HCT116 (cell line): ENCODE measurements around the gene S100A10. TPM values are rescaled to one million over a fixed set of nuclear protein-coding genes. Genes with fewer than 3 reads are reported as not detected.

Experiments used
- ATAC-seq: fragments of 200-7000 bp; cut with Tn5 transposase; 2 replicates; pipeline ENCODE4 v1.9.1; 2020; ENCODE audit warnings: mild to moderate bottlenecking, moderate library complexity
- BruUV-seq: library from RNA; stranded (reverse); fragments of 400-500 nt; replicated peaks from 2 replicates; lab custom pipeline; 2021; lab: Mats Ljungman, UMichigan
- CTCF ChIA-PET: fragments of 300-600 bp; sonication (Branson Sonifier 250); formaldehyde crosslinking; loops from one replicate; lab custom pipeline; 2021; ENCODE audit warnings: antibody characterized with exemption; lab: Charles Lee
- POLR2A ChIA-PET: fragments of 300-600, 350-600 bp; sonication (Branson Sonifier 250); formaldehyde crosslinking; loops from one replicate; lab custom pipeline; 2021; ENCODE audit warnings: antibody characterized with exemption; lab: Charles Lee
- RAD21 ChIA-PET, 2 experiments: fragments of 300-600 bp; sonication (Branson Sonifier 250); formaldehyde crosslinking; loops; one replicate each; lab custom pipeline; 2023; ENCODE audit warnings: low total read pairs in 2 of 2; ENCODE audit not compliant: uncharacterized antibody in 2 of 2, unreplicated experiment in 2 of 2, low non-redundant PET in 1 of 2; lab: Charles Lee
- DNase-seq: peaks from one replicate; pipeline ENCODE4 v3.0.0-alpha.2; 2010; ENCODE audit warnings: low read depth, low spot score
- H2AFZ ChIP-seq: fragments of 200-600 bp; shearing (Covaris generic), sonication (generic); 2 replicates; pipeline ENCODE4 v1.6.1; 2017; ENCODE audit warnings: low read depth, mixed run types, mixed read lengths, antibody characterized with exemption, low read length; ENCODE audit not compliant: poor library complexity, severe bottlenecking
- H3K27ac ChIP-seq: 2 replicates; pipeline ENCODE4 v1.5.1; 2012; ENCODE audit warnings: low read depth, low read length
- H3K27me3 ChIP-seq: fragments of 200-600 bp; sonication (generic); 2 replicates; pipeline ENCODE4 v1.6.1; 2016; ENCODE audit warnings: mixed run types, low read length, mixed read lengths; ENCODE audit not compliant: insufficient read depth
- H3K36me3 ChIP-seq, 2 experiments: fragments of 200-500 bp in 1 of 2; fragments of 200-600 bp in 1 of 2; sonication (Bioruptor generic) in 1 of 2; sonication (generic) in 1 of 2; 2 replicates each; pipeline versions ENCODE4 v1.5.1 to v1.6.1; 2014 to 2016; ENCODE audit warnings: low read length in 2 of 2, inconsistent platforms in 1 of 2, mixed read lengths in 1 of 2, mixed run types in 1 of 2; ENCODE audit not compliant: insufficient read depth in 2 of 2, control insufficient read depth in 1 of 2
- H3K4me1 ChIP-seq, 2 experiments: fragments of 200-600 bp in 1 of 2; sonication (generic) in 1 of 2; 2 replicates each; pipeline versions ENCODE4 v1.5.1 to v1.6.1; 2012 to 2017; ENCODE audit warnings: low read length in 2 of 2, inconsistent platforms in 1 of 2, mild to moderate bottlenecking in 1 of 2, mixed read lengths in 1 of 2, mixed run types in 1 of 2, moderate library complexity in 1 of 2; ENCODE audit not compliant: insufficient read depth in 2 of 2, control insufficient read depth in 1 of 2
- H3K4me2 ChIP-seq: fragments of 200-600 bp; sonication (generic); 2 replicates; pipeline ENCODE4 v1.6.1; 2017; ENCODE audit warnings: mixed run types, low read length, mixed read lengths
- H3K4me3 ChIP-seq, 2 experiments: fragments of 200-600 bp in 1 of 2; sonication (generic) in 1 of 2; replicated peaks in 1 of 2; 2 replicates each; pipeline ENCODE4 v1.5.1; 2011 to 2016; ENCODE audit warnings: low read length in 2 of 2, control low read depth in 1 of 2, low read depth in 1 of 2, mild to moderate bottlenecking in 1 of 2, mixed read lengths in 1 of 2, mixed run types in 1 of 2
- H3K79me2 ChIP-seq: fragments of 200-600 bp; sonication (generic); 2 replicates; pipeline ENCODE4 v1.6.1; 2017; ENCODE audit warnings: mild to moderate bottlenecking, mixed run types, low read length, moderate library complexity, mixed read lengths; ENCODE audit not compliant: insufficient read depth
- H3K9ac ChIP-seq: fragments of 200-600 bp; sonication (generic); 2 replicates; pipeline ENCODE4 v1.6.1; 2016; ENCODE audit warnings: low read length, mixed read lengths
- H3K9me2 ChIP-seq: fragments of 200-600 bp; sonication (generic), shearing (Covaris generic); 2 replicates; pipeline ENCODE4 v1.6.1; 2017; ENCODE audit warnings: mixed run types, mild to moderate bottlenecking, moderate library complexity; ENCODE audit not compliant: insufficient read depth
- H3K9me3 ChIP-seq, 2 experiments: fragments of 200-500 bp in 1 of 2; fragments of 200-600 bp in 1 of 2; sonication (Bioruptor generic) in 1 of 2; sonication (generic) in 1 of 2; 2 replicates each; pipeline ENCODE4 v1.6.1; 2014 to 2017; ENCODE audit warnings: low read length in 2 of 2, mixed read lengths in 2 of 2, inconsistent platforms in 1 of 2, low read depth in 1 of 2, mild to moderate bottlenecking in 1 of 2, mixed run types in 1 of 2, moderate library complexity in 1 of 2; ENCODE audit not compliant: control insufficient read depth in 1 of 2, insufficient read depth in 1 of 2
- H4K20me1 ChIP-seq: fragments of 200-600 bp; sonication (generic), shearing (Covaris generic); 2 replicates; pipeline ENCODE4 v1.6.1; 2017; ENCODE audit warnings: mixed run types, mild to moderate bottlenecking, moderate library complexity; ENCODE audit not compliant: insufficient read depth
- EGR1 ChIP-seq: IDR thresholded peaks from 2 replicates; pipeline ENCODE4 v1.6.1; 2012; ENCODE audit warnings: low read depth
- ELF1 ChIP-seq: IDR thresholded peaks from 2 replicates; pipeline ENCODE4 v1.6.1; 2012; ENCODE audit warnings: low read depth, borderline replicate concordance
- EZH2phosphoT487 ChIP-seq: fragments of 200-600 bp; IDR thresholded peaks from 2 replicates; pipeline ENCODE4 v1.6.1; 2018; ENCODE audit warnings: antibody characterized with exemption, borderline replicate concordance
- FOSL1 ChIP-seq: IDR thresholded peaks from 2 replicates; pipeline ENCODE4 v1.6.1; 2012; ENCODE audit warnings: low read depth
- JUND ChIP-seq: IDR thresholded peaks from 2 replicates; pipeline ENCODE4 v1.6.1; 2012
- POLR2A ChIP-seq: IDR thresholded peaks from 2 replicates; pipeline ENCODE4 v1.7.0; 2011; ENCODE audit warnings: borderline replicate concordance; ENCODE audit not compliant: insufficient read depth, insufficient read length; ENCODE audit errors: extremely low read depth
- RAD21 ChIP-seq: IDR thresholded peaks from 2 replicates; pipeline ENCODE4 v1.6.1; 2012; ENCODE audit warnings: low read depth, mild to moderate bottlenecking
- SIN3A ChIP-seq: IDR thresholded peaks from 2 replicates; pipeline ENCODE4 v1.6.1; 2012; ENCODE audit warnings: low read depth
- SRF ChIP-seq: IDR thresholded peaks from 2 replicates; pipeline ENCODE4 v1.6.1; 2012; ENCODE audit warnings: low read depth
- TCF7L2 ChIP-seq: IDR thresholded peaks from 2 replicates; pipeline ENCODE4 v1.7.0; 2011; ENCODE audit warnings: borderline replicate concordance, inconsistent platforms; ENCODE audit not compliant: insufficient read depth, insufficient read length; ENCODE audit errors: extremely low read depth
- ZFX ChIP-seq: fragments of 450-650 bp; IDR thresholded peaks from 2 replicates; pipeline ENCODE4 v1.6.1; 2017
- ZNF274 ChIP-seq: fragments of 200-500 bp; sonication (Bioruptor generic); IDR thresholded peaks from 2 replicates; pipeline ENCODE4 v1.6.1; 2014; ENCODE audit warnings: mild to moderate bottlenecking, low read depth, low read length, inconsistent platforms
- intact Hi-C: fragments of 100-400 bp; cut with micrococcal nuclease; formaldehyde crosslinking; loops from 2 replicates; pipeline ENCODE4 v1.10.0; 2022
- total RNA-seq: library from RNA; stranded (reverse); gene quantifications from one replicate; pipeline ENCODE4 v1.2.1, GENCODE V29; 2021; ENCODE audit not compliant: unreplicated experiment
- TF ChIP-seq, protein P1 (sequence below): IDR thresholded peaks from 2 replicates; pipeline ENCODE4 v1.6.1; 2012
- TF ChIP-seq, protein P2 (sequence below), 3 experiments: fragments of 200-600 bp in 1 of 3; sonication (generic) in 1 of 3; IDR thresholded peaks in 2 of 3; conservative IDR thresholded peaks in 1 of 3; 2 replicates each; pipeline ENCODE4 v1.5.1; 2012 to 2017; ENCODE audit warnings: low read depth in 2 of 3, low read length in 2 of 3, antibody characterized with exemption in 1 of 3, borderline replicate concordance in 1 of 3, control low read depth in 1 of 3, mild to moderate bottlenecking in 1 of 3, mixed read lengths in 1 of 3, mixed run types in 1 of 3, moderate library complexity in 1 of 3; ENCODE audit not compliant: insufficient read depth in 1 of 3
- TF ChIP-seq, protein P3 (sequence below): IDR thresholded peaks from 2 replicates; pipeline ENCODE4 v1.6.1; 2011; ENCODE audit warnings: mild to moderate bottlenecking, low read length, moderate library complexity; ENCODE audit not compliant: insufficient replicate concordance; ENCODE audit errors: extremely low read depth

Gene S100A10
- total RNA-seq, 1 experiment from 2014 or later = 340 TPM

DNA sequence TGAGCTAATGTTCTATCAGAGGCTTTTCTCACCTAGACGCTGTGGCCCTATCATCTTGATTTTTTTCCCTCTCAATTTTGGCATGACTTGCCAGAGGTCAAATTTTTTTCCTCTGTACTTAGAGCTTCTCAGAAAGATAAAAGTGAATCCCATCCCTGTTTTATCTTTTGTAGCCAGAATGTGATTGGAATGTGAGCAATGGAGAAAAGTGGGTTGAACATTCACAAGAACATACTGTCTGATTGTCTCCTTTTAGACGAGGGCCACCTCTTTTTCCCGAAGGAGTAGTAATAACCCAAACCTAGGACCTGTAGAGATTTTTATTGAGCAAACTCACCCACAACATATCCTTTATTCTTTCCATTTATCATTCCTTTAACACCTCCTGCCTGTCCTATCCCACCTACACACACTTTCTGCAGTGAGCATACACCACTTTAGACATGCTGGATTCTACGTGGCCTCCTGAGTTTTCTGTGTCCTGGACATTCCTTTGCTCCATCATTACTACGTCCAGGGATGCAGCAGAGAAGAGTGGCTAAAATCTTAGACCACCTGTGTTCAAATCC lies 15.9 kb downstream of the S100A10 start:
- Histone ChIP-seq H4K20me1 (no peaks in the 10 kb centered on the region), H3K9ac (no peak overlapping the region), H3K4me1 (peaks cover 50 to 81% of the 10 kb centered on the region in 2 experiments), H3K36me3 (peaks cover 3 to 18% of the 10 kb centered on the region in 2 experiments; a peak in 3 of 4 replicates), H3K27ac (no peak overlapping the region), H3K27me3 (no peaks in the 10 kb centered on the region), H3K4me2 (peak overlapping the region; percentile 51), H3K9me3 (no peaks in the 10 kb centered on the region), H3K79me2 (no peaks in the 10 kb centered on the region), H3K4me3 (no peak overlapping the region), H3K9me2 (no peaks in the 10 kb centered on the region), H2AFZ (no peak overlapping the region)
- ATAC-seq (no peak), DNase-seq (no peak)
- ChIA-PET POLR2A (interaction anchor here (0.9 to 1.9 kb wide), 3 partner anchors 10 to 15 kb away, joined by 3 to 7 read pairs (median 4); no protein-coding TSS in a partner anchor), RAD21 (no interaction called here), CTCF (interaction anchor here (2.9 to 3.6 kb wide), 2 partner anchors 10 to 24 kb away, joined by 19 to 22 read pairs; no protein-coding TSS in a partner anchor)
- no TSS peak for BruUV-seq
- intact Hi-C loops = loop anchor here (1.0 kb wide), 1 partner anchor 9 kb away; no protein-coding TSS in a partner anchor
- TF ChIP-seq ELF1 = no peak
- no peak for TF ChIP-seq EGR1
- no peak for TF ChIP-seq JUND
- no peak for TF ChIP-seq ZNF274

DNA sequence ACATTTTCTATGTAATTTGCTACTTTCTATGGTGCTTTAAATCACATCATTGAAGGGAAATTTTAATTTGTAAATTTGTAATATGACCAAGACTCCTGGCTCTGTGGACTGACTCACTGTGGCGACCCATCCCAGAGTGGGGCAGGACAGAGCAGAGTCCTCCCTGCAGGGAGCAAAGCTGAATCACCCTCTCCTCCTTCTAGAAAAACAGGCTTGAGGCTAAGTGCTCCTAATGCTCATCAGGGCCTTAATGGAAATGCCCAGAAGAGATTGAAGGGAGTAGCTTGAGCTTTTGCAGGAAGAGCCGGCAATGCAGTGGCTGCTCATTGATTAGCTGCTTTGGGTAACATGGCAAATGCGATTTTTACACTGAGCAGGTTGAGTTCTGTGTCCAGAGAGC lies 16.8 kb downstream of the S100A10 start:
- ChIA-PET RAD21 (interaction anchor here in 1 of 2 experiments (0.5 to 1.3 kb wide), 2 partner anchors 9 to 184 kb away, joined by 4 to 6 read pairs; no protein-coding TSS in a partner anchor), POLR2A (interaction anchor here (1.4 to 1.9 kb wide), 2 partner anchors 11 to 16 kb away, joined by 3 to 7 read pairs; no protein-coding TSS in a partner anchor), CTCF (interaction anchor here (0.8 to 3.6 kb wide), 5 partner anchors 8 to 58 kb away, joined by 3 to 22 read pairs (median 3); no protein-coding TSS in a partner anchor)
- Histone ChIP-seq H3K27me3 (no peaks in the 10 kb centered on the region), H3K4me3 (no peak overlapping the region), H3K79me2 (no peaks in the 10 kb centered on the region), H3K4me2 (peak overlapping the region; percentile 51), H3K9me3 (no peaks in the 10 kb centered on the region), H3K9me2 (no peaks in the 10 kb centered on the region), H3K36me3 (peaks cover 0 to 11% of the 10 kb centered on the region in 2 experiments; a peak in 2 of 4 replicates), H3K27ac (peak overlapping the region; percentile 32; the same call in 1 of the 2 replicates), H4K20me1 (no peaks in the 10 kb centered on the region), H3K9ac (0 out of 2 replicates have a peak overlapping the region, but pooled peaks have one; percentile 11), H3K4me1 (peaks cover 59 to 84% of the 10 kb centered on the region in 2 experiments), H2AFZ (no peak overlapping the region)
- peak; percentile 78 for ATAC-seq
- DNase-seq = no peak
- intact Hi-C loops = loop anchor here (1.0 kb wide), 1 partner anchor 9 kb away; no protein-coding TSS in a partner anchor
- BruUV-seq = no TSS peak
- TF ChIP-seq EZH2phosphoT487 = no peak
- TF ChIP-seq, protein P1, sequence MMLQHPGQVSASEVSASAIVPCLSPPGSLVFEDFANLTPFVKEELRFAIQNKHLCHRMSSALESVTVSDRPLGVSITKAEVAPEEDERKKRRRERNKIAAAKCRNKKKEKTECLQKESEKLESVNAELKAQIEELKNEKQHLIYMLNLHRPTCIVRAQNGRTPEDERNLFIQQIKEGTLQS = no peak
- no peak for TF ChIP-seq ZFX
- TF ChIP-seq SIN3A = no peak
- no peak for TF ChIP-seq ZNF274
- TF ChIP-seq, protein P2, sequence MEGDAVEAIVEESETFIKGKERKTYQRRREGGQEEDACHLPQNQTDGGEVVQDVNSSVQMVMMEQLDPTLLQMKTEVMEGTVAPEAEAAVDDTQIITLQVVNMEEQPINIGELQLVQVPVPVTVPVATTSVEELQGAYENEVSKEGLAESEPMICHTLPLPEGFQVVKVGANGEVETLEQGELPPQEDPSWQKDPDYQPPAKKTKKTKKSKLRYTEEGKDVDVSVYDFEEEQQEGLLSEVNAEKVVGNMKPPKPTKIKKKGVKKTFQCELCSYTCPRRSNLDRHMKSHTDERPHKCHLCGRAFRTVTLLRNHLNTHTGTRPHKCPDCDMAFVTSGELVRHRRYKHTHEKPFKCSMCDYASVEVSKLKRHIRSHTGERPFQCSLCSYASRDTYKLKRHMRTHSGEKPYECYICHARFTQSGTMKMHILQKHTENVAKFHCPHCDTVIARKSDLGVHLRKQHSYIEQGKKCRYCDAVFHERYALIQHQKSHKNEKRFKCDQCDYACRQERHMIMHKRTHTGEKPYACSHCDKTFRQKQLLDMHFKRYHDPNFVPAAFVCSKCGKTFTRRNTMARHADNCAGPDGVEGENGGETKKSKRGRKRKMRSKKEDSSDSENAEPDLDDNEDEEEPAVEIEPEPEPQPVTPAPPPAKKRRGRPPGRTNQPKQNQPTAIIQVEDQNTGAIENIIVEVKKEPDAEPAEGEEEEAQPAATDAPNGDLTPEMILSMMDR (IDR thresholded peaks at IDR 0.05 in 2 of 3, conservative IDR thresholded peaks at IDR 0.05 in 1 of 3; ENCODE audit: borderline replicate concordance in 1 of 3, insufficient read depth in 1 of 3, low read depth in 2 of 3, low read length in 2 of 3) = no peak
- no peak for TF ChIP-seq RAD21
- TF ChIP-seq, protein P3, sequence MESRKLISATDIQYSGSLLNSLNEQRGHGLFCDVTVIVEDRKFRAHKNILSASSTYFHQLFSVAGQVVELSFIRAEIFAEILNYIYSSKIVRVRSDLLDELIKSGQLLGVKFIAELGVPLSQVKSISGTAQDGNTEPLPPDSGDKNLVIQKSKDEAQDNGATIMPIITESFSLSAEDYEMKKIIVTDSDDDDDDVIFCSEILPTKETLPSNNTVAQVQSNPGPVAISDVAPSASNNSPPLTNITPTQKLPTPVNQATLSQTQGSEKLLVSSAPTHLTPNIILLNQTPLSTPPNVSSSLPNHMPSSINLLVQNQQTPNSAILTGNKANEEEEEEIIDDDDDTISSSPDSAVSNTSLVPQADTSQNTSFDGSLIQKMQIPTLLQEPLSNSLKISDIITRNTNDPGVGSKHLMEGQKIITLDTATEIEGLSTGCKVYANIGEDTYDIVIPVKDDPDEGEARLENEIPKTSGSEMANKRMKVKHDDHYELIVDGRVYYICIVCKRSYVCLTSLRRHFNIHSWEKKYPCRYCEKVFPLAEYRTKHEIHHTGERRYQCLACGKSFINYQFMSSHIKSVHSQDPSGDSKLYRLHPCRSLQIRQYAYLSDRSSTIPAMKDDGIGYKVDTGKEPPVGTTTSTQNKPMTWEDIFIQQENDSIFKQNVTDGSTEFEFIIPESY = no peak
- no peak for TF ChIP-seq SRF
- TF ChIP-seq TCF7L2 = no peak
- TF ChIP-seq POLR2A = no peak
- TF ChIP-seq FOSL1 = peak; percentile 64
- TF ChIP-seq ELF1 = no peak
- TF ChIP-seq EGR1 = no peak
